ENCODE data around the gene THSD1.

The THSD1 gene

GRCh38 chr13:52447815-52448552, 42.0 kb upstream of the THSD1 start:
- H3K27ac ChIP-seq (ENCODE audit: low read depth, low read length), result no peak overlapping the region
- H3K4me1 ChIP-seq (ENCODE audit: control insufficient read depth, insufficient read depth, low read length), result peaks cover 12% of the 10 kb centered on the region; the same call in 1 of the 2 replicates
- peaks cover 6% of the 10 kb centered on the region for H3K36me3 ChIP-seq (ENCODE audit: control insufficient read depth, insufficient read depth, low read length)
- H3K4me3 ChIP-seq (ENCODE audit: low read depth, low read length), result no peak overlapping the region
- H3K27me3 ChIP-seq (ENCODE audit: control insufficient read depth, insufficient read depth, low read length), result no peaks in the 10 kb centered on the region
- no peak overlapping the region for H3K9ac ChIP-seq (ENCODE audit: low read depth, low read length)
- no peaks in the 10 kb centered on the region for H3K9me3 ChIP-seq (ENCODE audit: control insufficient read depth, insufficient read depth, low read length)

- Histone ChIP-seq H3K4me1 (ENCODE audit: control insufficient read depth, insufficient read depth, low read length) (peaks cover 12% of the 10 kb centered on the region; the same call in 1 of the 2 replicates), H3K27ac (ENCODE audit: low read depth, low read length) (no peak overlapping the region), H3K36me3 (ENCODE audit: control insufficient read depth, insufficient read depth, low read length) (peaks cover 6% of the 10 kb centered on the region), H3K9ac (ENCODE audit: low read depth, low read length) (no peak overlapping the region), H3K9me3 (ENCODE audit: control insufficient read depth, insufficient read depth, low read length) (no peaks in the 10 kb centered on the region), H3K27me3 (ENCODE audit: control insufficient read depth, insufficient read depth, low read length) (no peaks in the 10 kb centered on the region), H3K4me3 (ENCODE audit: low read depth, low read length) (no peak overlapping the region)
Observed at GRCh38 chr13:52447354-52447753, 41.4 kb upstream of the THSD1 start.

- peaks cover 12% of the 10 kb centered on the region; the same call in 1 of the 2 replicates for H3K4me1 ChIP-seq (ENCODE audit: control insufficient read depth, insufficient read depth, low read length)
- H3K9ac ChIP-seq (ENCODE audit: low read depth, low read length), result no peak overlapping the region
- peaks cover 10% of the 10 kb centered on the region for H3K36me3 ChIP-seq (ENCODE audit: control insufficient read depth, insufficient read depth, low read length)
- no peaks in the 10 kb centered on the region for H3K27me3 ChIP-seq (ENCODE audit: control insufficient read depth, insufficient read depth, low read length)
- no peaks in the 10 kb centered on the region for H3K9me3 ChIP-seq (ENCODE audit: control insufficient read depth, insufficient read depth, low read length)
- no peak overlapping the region for H3K27ac ChIP-seq (ENCODE audit: low read depth, low read length)
- no peak overlapping the region for H3K4me3 ChIP-seq (ENCODE audit: low read depth, low read length)
Observed at GRCh38 chr13:52446265-52446664, 40.3 kb upstream of the THSD1 start.

GRCh38 chr13:52432456-52432855, 26.5 kb upstream of the THSD1 start:
- H3K4me1 ChIP-seq (ENCODE audit: control insufficient read depth, insufficient read depth, low read length), result no peaks in the 10 kb centered on the region
- peaks cover 65% of the 10 kb centered on the region for H3K36me3 ChIP-seq (ENCODE audit: control insufficient read depth, insufficient read depth, low read length)

GRCh38 chr13:52428295-52428694, 22.3 kb upstream of the THSD1 start:
- Histone ChIP-seq H3K36me3 (ENCODE audit: control insufficient read depth, insufficient read depth, low read length) (peaks cover 59% of the 10 kb centered on the region), H3K27me3 (ENCODE audit: control insufficient read depth, insufficient read depth, low read length) (no peaks in the 10 kb centered on the region), H3K27ac (ENCODE audit: low read depth, low read length) (peak overlapping the region; percentile 44)

More at GRCh38 chr13:52432456-52432855, 26.5 kb upstream of the THSD1 start:
- Histone ChIP-seq H3K9me3 (ENCODE audit: control insufficient read depth, insufficient read depth, low read length) (no peaks in the 10 kb centered on the region), H3K27me3 (ENCODE audit: control insufficient read depth, insufficient read depth, low read length) (no peaks in the 10 kb centered on the region), H3K27ac (ENCODE audit: low read depth, low read length) (no peak overlapping the region), H3K9ac (ENCODE audit: low read depth, low read length) (no peak overlapping the region), H3K4me3 (ENCODE audit: low read depth, low read length) (no peak overlapping the region)

GRCh38 chr13:52421216-52421615, 15.2 kb upstream of the THSD1 start:
- H3K9ac ChIP-seq (ENCODE audit: low read depth, low read length), result no peak overlapping the region
- H3K9me3 ChIP-seq (ENCODE audit: control insufficient read depth, insufficient read depth, low read length), result no peaks in the 10 kb centered on the region
- no peaks in the 10 kb centered on the region for H3K4me1 ChIP-seq (ENCODE audit: control insufficient read depth, insufficient read depth, low read length)
- H3K4me3 ChIP-seq (ENCODE audit: low read depth, low read length), result no peak overlapping the region
- peaks cover 65% of the 10 kb centered on the region for H3K36me3 ChIP-seq (ENCODE audit: control insufficient read depth, insufficient read depth, low read length)
- H3K27ac ChIP-seq (ENCODE audit: low read depth, low read length), result no peak overlapping the region
- no peaks in the 10 kb centered on the region for H3K27me3 ChIP-seq (ENCODE audit: control insufficient read depth, insufficient read depth, low read length)

More at GRCh38 chr13:52428295-52428694, 22.3 kb upstream of the THSD1 start:
- no peak overlapping the region for H3K4me3 ChIP-seq (ENCODE audit: low read depth, low read length)
- no peak overlapping the region for H3K9ac ChIP-seq (ENCODE audit: low read depth, low read length)
- H3K9me3 ChIP-seq (ENCODE audit: control insufficient read depth, insufficient read depth, low read length), result no peaks in the 10 kb centered on the region
- H3K4me1 ChIP-seq (ENCODE audit: control insufficient read depth, insufficient read depth, low read length), result no peaks in the 10 kb centered on the region

GRCh38 chr13:52419080-52419479, 13.1 kb upstream of the THSD1 start:
- Histone ChIP-seq H3K36me3 (ENCODE audit: control insufficient read depth, insufficient read depth, low read length) (peaks cover 61% of the 10 kb centered on the region), H3K27me3 (ENCODE audit: control insufficient read depth, insufficient read depth, low read length) (no peaks in the 10 kb centered on the region), H3K4me1 (ENCODE audit: control insufficient read depth, insufficient read depth, low read length) (no peaks in the 10 kb centered on the region), H3K9ac (ENCODE audit: low read depth, low read length) (no peak overlapping the region), H3K4me3 (ENCODE audit: low read depth, low read length) (no peak overlapping the region), H3K27ac (ENCODE audit: low read depth, low read length) (no peak overlapping the region), H3K9me3 (ENCODE audit: control insufficient read depth, insufficient read depth, low read length) (no peaks in the 10 kb centered on the region)

- no peaks in the 10 kb centered on the region for H3K27me3 ChIP-seq (ENCODE audit: control insufficient read depth, insufficient read depth, low read length)
- H3K9ac ChIP-seq (ENCODE audit: low read depth, low read length), result no peak overlapping the region
- H3K36me3 ChIP-seq (ENCODE audit: control insufficient read depth, insufficient read depth, low read length), result peaks cover 53% of the 10 kb centered on the region
- H3K27ac ChIP-seq (ENCODE audit: low read depth, low read length), result no peak overlapping the region
- no peak overlapping the region for H3K4me3 ChIP-seq (ENCODE audit: low read depth, low read length)
- H3K4me1 ChIP-seq (ENCODE audit: control insufficient read depth, insufficient read depth, low read length), result no peaks in the 10 kb centered on the region
- no peaks in the 10 kb centered on the region for H3K9me3 ChIP-seq (ENCODE audit: control insufficient read depth, insufficient read depth, low read length)
Observed at GRCh38 chr13:52414963-52415362, 9.0 kb upstream of the THSD1 start.

- H3K27me3 ChIP-seq (ENCODE audit: control insufficient read depth, insufficient read depth, low read length), result no peaks in the 10 kb centered on the region
- H3K4me3 ChIP-seq (ENCODE audit: low read depth, low read length), result no peak overlapping the region
- H3K4me1 ChIP-seq (ENCODE audit: control insufficient read depth, insufficient read depth, low read length), result no peaks in the 10 kb centered on the region
- H3K9me3 ChIP-seq (ENCODE audit: control insufficient read depth, insufficient read depth, low read length), result no peaks in the 10 kb centered on the region
- H3K9ac ChIP-seq (ENCODE audit: low read depth, low read length), result no peak overlapping the region
- peaks cover 53% of the 10 kb centered on the region for H3K36me3 ChIP-seq (ENCODE audit: control insufficient read depth, insufficient read depth, low read length)
- H3K27ac ChIP-seq (ENCODE audit: low read depth, low read length), result no peak overlapping the region
Observed at GRCh38 chr13:52414051-52414450, 8.1 kb upstream of the THSD1 start.

GRCh38 chr13:52412128-52412527, 6.2 kb upstream of the THSD1 start:
- Histone ChIP-seq H3K27ac (ENCODE audit: low read depth, low read length) (no peak overlapping the region), H3K36me3 (ENCODE audit: control insufficient read depth, insufficient read depth, low read length) (peaks cover 39% of the 10 kb centered on the region), H3K4me3 (ENCODE audit: low read depth, low read length) (no peak overlapping the region), H3K9me3 (ENCODE audit: control insufficient read depth, insufficient read depth, low read length) (no peaks in the 10 kb centered on the region), H3K9ac (ENCODE audit: low read depth, low read length) (no peak overlapping the region), H3K4me1 (ENCODE audit: control insufficient read depth, insufficient read depth, low read length) (no peaks in the 10 kb centered on the region), H3K27me3 (ENCODE audit: control insufficient read depth, insufficient read depth, low read length) (0 out of 2 replicates have a peak, but pooled peaks cover under 1% of the 10 kb centered on the region)

- Histone ChIP-seq H3K27me3 (ENCODE audit: control insufficient read depth, insufficient read depth, low read length) (peaks cover 5% of the 10 kb centered on the region), H3K27ac (ENCODE audit: low read depth, low read length) (no peak overlapping the region), H3K9me3 (ENCODE audit: control insufficient read depth, insufficient read depth, low read length) (no peaks in the 10 kb centered on the region), H3K4me3 (ENCODE audit: low read depth, low read length) (no peak overlapping the region), H3K9ac (ENCODE audit: low read depth, low read length) (no peak overlapping the region), H3K36me3 (ENCODE audit: control insufficient read depth, insufficient read depth, low read length) (peaks cover 34% of the 10 kb centered on the region), H3K4me1 (ENCODE audit: control insufficient read depth, insufficient read depth, low read length) (no peaks in the 10 kb centered on the region)
Observed at GRCh38 chr13:52411629-52412028, 5.7 kb upstream of the THSD1 start.
